AG10803 (cell line): ENCODE results near the gene VMAC.

Experiments
- DNase-seq: peaks from one replicate; pipeline ENCODE4 v3.0.0; 2010; ENCODE audit warnings: low read depth
- H3K4me3 ChIP-seq: 2 replicates; pipeline ENCODE4 v1.5.1; 2011; ENCODE audit warnings: mild to moderate bottlenecking, low read length, control low read depth
- TF ChIP-seq, protein P1 (sequence below): conservative IDR thresholded peaks from 2 replicates; pipeline ENCODE4 v1.5.1; 2011; ENCODE audit warnings: mild to moderate bottlenecking, low read length, control low read depth, inconsistent platforms

Gene VMAC

GRCh38 chr19:5933391-5934068 is 28.9 kb downstream of the VMAC start:
- DNase-seq: no peak
- no peak overlapping the region for H3K4me3 ChIP-seq
- TF ChIP-seq, protein P1, sequence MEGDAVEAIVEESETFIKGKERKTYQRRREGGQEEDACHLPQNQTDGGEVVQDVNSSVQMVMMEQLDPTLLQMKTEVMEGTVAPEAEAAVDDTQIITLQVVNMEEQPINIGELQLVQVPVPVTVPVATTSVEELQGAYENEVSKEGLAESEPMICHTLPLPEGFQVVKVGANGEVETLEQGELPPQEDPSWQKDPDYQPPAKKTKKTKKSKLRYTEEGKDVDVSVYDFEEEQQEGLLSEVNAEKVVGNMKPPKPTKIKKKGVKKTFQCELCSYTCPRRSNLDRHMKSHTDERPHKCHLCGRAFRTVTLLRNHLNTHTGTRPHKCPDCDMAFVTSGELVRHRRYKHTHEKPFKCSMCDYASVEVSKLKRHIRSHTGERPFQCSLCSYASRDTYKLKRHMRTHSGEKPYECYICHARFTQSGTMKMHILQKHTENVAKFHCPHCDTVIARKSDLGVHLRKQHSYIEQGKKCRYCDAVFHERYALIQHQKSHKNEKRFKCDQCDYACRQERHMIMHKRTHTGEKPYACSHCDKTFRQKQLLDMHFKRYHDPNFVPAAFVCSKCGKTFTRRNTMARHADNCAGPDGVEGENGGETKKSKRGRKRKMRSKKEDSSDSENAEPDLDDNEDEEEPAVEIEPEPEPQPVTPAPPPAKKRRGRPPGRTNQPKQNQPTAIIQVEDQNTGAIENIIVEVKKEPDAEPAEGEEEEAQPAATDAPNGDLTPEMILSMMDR: no peak

DNA sequence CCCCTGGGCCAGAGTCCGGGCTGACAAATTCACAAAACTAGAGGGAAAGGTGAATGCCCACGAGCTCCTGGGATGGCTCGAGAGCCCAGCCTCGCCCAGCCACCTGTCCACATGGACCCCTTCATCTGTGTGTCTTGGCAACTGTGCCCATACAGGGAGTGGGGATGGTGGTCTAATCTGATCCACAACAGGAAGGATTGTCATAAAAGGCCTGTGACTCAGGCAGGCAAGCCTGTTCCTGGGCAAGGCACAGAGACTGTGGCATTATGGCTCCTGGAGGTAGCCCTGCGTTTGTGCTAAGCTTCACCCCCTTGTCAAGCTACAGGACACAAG is 29.4 kb downstream of the VMAC start:
- no peak for DNase-seq
- TF ChIP-seq, protein P1: no peak
- no peak overlapping the region for H3K4me3 ChIP-seq

- H3K4me3 ChIP-seq: no peak overlapping the region
- TF ChIP-seq, protein P1: no peak
- DNase-seq: peak; percentile 63
These were observed 30.3 kb downstream of the VMAC start for GRCh38 chr19:5934774-5935472.

DNA sequence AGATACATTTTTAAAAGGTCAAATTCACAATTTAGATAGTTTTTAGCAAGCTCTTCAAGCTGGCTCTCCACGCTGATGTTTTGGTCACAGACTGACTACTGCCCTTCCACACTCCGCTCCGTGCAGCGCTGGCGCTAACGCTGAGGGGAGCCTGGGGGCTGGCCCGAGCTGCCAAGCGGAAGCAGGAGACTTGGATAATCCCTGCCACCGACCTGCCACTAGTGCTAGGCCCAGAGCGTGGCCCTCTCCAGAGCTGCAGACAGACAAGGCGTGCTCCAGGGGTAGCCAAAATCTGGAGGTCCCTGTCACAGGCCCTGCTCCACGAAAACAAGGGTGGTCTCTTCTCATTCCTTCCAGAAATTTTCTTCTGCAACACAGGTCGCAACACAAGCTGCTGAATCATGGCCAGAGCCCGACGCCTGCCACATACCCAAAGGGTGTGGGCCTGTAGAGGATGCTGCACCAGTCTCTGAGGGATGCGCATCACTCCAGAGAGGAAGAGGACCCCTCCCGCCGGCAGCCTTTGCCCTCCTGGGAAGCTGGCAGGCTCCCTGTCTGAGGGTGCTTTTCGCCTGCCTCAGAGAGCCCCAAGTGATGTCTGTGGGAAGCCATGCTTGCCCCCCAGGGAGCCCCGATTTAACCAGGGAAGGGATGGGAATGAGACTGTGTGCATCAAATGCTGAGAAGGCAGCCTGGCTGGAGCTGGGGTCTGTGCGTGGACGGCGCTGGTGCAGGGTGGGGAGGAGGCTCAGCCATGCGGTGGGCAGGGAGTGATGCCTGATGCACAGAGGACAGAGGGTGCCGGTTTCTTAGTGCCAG is 31.0 kb downstream of the VMAC start:
- no peak for DNase-seq
- H3K4me3 ChIP-seq: no peak overlapping the region
- TF ChIP-seq, protein P1: no peak

DNA sequence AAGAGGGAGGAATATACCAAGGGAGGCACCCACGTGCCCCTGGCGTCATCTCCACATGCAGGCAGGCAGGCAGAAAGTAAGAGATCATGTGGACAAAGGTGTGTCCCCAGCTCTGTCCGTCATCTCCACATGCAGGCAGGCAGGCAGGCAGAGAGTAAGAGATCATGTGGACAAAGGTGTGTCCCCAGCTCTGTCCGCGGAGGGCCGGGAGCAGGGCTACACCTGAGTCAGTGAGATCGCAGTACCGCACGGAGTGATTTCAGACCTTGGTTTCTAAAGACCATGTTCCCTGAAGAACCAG is 31.6 kb downstream of the VMAC start:
- TF ChIP-seq, protein P1: no peak
- no peak for DNase-seq
- no peak overlapping the region for H3K4me3 ChIP-seq

GRCh38 chr19:5937550-5937949 is 32.9 kb downstream of the VMAC start:
- TF ChIP-seq, protein P1: no peak
- H3K4me3 ChIP-seq: no peak overlapping the region
- DNase-seq: no peak
